Activated CD8-positive, alpha-beta T cell treated with anti-CD3 and anti-CD28 coated beads for 36 hours (primary cell): ENCODE data around the gene TPP2. TPM values are rescaled to one million over a fixed set of nuclear protein-coding genes. Genes with fewer than 3 reads are reported as not detected.

Experiments used
- ATAC-seq: fragments of 200-7000 bp; cut with Tn5 transposase; one replicate; pipeline ENCODE4 v1.10.0; 2021; ENCODE audit warnings: mild to moderate bottlenecking, moderate library complexity
- CTCF ChIA-PET: fragments of 350-600 bp; sonication (Branson Sonifier 250); formaldehyde crosslinking; loops from one replicate; lab custom pipeline; 2021; ENCODE audit warnings: antibody characterized with exemption; lab: Charles Lee
- POLR2A ChIA-PET: fragments of 350-600 bp; sonication (Branson Sonifier 250); formaldehyde crosslinking; loops from one replicate; lab custom pipeline; 2021; ENCODE audit warnings: antibody characterized with exemption; lab: Charles Lee
- DNase-seq: peaks from one replicate; pipeline ENCODE4 v3.0.0-alpha.2; 2020
- H3K27ac Mint-ChIP-seq: one replicate; pipeline ENCODE4 v1.8.0; 2021; ENCODE audit warnings: mild to moderate bottlenecking, mixed read lengths
- H3K27me3 Mint-ChIP-seq: one replicate; pipeline ENCODE4 v1.8.0; 2021; ENCODE audit warnings: mixed read lengths
- H3K36me3 Mint-ChIP-seq: one replicate; pipeline ENCODE4 v1.8.0; 2021; ENCODE audit warnings: low read depth, mixed read lengths
- H3K4me1 Mint-ChIP-seq: one replicate; pipeline ENCODE4 v1.8.0; 2021; ENCODE audit warnings: low read depth, mixed read lengths
- H3K4me3 Mint-ChIP-seq: one replicate; pipeline ENCODE4 v1.8.0; 2021; ENCODE audit warnings: mild to moderate bottlenecking, moderate library complexity, mixed read lengths
- H3K9me3 Mint-ChIP-seq: one replicate; pipeline ENCODE4 v1.8.0; 2021; ENCODE audit warnings: mixed read lengths
- intact Hi-C: fragments of 100-400 bp; cut with micrococcal nuclease; formaldehyde crosslinking; loops from one replicate; pipeline ENCODE4 v1.10.0; 2022
- total RNA-seq, 2 experiments: library from RNA; stranded (reverse); gene quantifications; one replicate each; pipeline ENCODE4 v1.2.3, GENCODE V29; 2021
- TF ChIP-seq, protein P1 (sequence below): fragments of 200-600 bp; IDR thresholded peaks from one replicate; pipeline ENCODE4 v1.8.0; 2022; ENCODE audit warnings: antibody characterized with exemption, mild to moderate bottlenecking

The TPP2 gene
- total RNA-seq, 2 experiments from 2014 or later = 70.3 to 70.8 TPM

DNA sequence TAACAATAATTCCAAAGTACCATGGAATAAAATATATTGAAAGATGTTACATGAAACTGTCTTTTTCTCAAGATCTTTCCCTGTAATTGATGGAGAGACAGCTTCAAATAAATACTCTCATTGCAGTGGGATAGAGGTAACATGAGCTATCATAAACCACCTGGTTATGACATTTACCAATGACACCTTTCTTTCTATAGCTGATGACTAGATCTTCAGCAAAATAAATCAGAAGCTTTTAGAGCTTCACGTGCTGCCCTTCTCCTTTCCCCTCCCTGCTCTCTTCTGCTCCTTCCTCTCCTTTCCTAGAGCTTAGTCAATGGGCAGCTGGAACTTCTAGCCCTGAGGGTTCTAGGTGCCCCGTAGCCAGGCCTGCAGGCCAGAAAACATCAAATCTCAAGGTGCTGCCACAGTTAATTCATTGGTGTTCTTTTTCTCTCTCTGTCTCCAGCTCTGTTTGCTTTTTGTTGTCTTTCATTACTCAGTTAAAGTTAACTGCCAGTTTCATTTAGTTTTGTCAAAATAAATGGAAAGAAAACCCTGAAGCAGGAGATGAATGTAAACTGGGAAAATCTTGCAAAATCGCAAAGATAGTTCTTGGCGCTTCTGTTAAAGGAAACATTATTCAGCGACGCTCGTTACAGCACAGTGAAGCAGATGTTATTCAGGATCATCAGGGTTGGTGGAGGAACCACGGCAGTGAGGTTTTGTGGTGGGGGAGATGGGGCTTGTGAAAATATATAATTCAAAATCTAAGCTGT, 106.4 kb downstream of the TPP2 start:
- TF ChIP-seq, protein P1, sequence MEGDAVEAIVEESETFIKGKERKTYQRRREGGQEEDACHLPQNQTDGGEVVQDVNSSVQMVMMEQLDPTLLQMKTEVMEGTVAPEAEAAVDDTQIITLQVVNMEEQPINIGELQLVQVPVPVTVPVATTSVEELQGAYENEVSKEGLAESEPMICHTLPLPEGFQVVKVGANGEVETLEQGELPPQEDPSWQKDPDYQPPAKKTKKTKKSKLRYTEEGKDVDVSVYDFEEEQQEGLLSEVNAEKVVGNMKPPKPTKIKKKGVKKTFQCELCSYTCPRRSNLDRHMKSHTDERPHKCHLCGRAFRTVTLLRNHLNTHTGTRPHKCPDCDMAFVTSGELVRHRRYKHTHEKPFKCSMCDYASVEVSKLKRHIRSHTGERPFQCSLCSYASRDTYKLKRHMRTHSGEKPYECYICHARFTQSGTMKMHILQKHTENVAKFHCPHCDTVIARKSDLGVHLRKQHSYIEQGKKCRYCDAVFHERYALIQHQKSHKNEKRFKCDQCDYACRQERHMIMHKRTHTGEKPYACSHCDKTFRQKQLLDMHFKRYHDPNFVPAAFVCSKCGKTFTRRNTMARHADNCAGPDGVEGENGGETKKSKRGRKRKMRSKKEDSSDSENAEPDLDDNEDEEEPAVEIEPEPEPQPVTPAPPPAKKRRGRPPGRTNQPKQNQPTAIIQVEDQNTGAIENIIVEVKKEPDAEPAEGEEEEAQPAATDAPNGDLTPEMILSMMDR = no peak
- DNase-seq = no peak
- Mint-ChIP-seq H3K4me1 (no peaks in the 10 kb centered on the region), H3K27me3 (peaks cover 4% of the 10 kb centered on the region), H3K36me3 (peaks cover 3% of the 10 kb centered on the region), H3K4me3 (no peak overlapping the region), H3K9me3 (peaks cover 4% of the 10 kb centered on the region), H3K27ac (no peak overlapping the region)
- no peak for ATAC-seq
- POLR2A ChIA-PET = interaction anchor here (0.6 kb wide), 1 partner anchor 41 kb away, joined by 3 read pairs; no protein-coding TSS in a partner anchor
- CTCF ChIA-PET = interaction anchor here (0.9 to 2.1 kb wide), 4 partner anchors 48 to 167 kb away, joined by 3 to 6 read pairs (median 4); partner anchors contain the start of gene TEX30
- intact Hi-C loops = no loop called here

DNA sequence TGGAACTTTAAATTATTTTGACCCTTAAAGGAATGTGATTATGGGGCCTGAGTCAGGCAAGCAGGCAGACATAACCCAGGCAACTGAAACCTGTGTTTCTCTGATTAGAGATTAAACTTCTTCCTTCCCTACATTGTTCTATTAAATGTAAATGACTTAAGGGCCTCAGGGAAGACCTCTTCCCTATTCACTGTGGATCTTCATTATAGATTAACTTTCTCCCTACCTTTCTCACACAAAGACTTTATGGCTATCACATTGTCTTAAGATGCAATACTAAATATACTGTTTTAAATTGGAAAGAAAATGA, 106.9 kb downstream of the TPP2 start:
- Mint-ChIP-seq H3K27ac (no peak overlapping the region), H3K9me3 (no peaks in the 10 kb centered on the region), H3K4me3 (no peak overlapping the region), H3K36me3 (no peaks in the 10 kb centered on the region), H3K4me1 (no peaks in the 10 kb centered on the region), H3K27me3 (peaks cover 1% of the 10 kb centered on the region)
- ChIA-PET CTCF (interaction anchor here (1.3 to 2.1 kb wide), 2 partner anchors 70 to 112 kb away, joined by 4 to 6 read pairs; partner anchors contain the start of gene TEX30), POLR2A (interaction anchor here (0.6 kb wide), 1 partner anchor 41 kb away, joined by 3 read pairs; no protein-coding TSS in a partner anchor)
- intact Hi-C loops = no loop called here
- TF ChIP-seq, protein P1 = no peak
- ATAC-seq = no peak
- DNase-seq = no peak

DNA sequence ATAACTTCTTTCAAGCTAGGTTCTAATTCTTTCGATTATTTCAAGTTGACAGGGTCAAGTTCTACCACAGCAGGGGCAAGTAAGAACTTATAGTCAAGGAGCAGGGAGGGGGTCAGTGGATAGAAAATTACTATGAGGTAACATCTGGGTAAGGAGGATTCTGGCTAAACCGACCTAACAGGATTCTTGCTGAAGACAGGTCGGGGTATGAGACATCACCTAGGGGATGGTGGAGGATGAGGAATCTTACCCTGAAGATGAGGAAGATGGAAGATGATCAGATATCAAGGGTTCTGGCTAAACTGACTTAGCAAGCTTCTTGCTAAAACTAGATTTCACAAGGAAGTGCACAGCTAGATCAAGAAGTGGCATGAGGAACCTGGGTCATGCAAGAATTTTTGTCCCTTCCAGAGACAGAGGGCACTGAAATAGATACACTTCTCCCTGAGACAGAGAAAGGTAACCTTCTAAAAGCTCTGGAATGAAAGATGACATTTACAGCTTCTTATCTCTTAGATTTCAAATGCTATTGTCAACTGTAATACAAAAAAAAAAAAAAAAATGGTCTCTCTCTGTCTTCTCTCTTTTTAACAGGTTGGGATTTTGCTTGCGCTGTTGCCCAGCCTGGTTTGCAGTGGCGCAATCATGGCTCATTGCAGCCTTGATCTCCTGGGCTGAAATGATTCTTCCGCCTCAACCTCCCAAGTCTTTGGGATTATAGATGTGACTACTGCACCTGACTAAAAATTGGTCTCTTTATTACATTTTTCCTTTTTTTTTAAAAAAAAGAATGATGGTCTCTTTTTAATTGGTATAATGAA, 107.7 kb downstream of the TPP2 start:
- DNase-seq = no peak
- ATAC-seq = no peak
- H3K4me1 Mint-ChIP-seq = no peaks in the 10 kb centered on the region
- H3K27ac Mint-ChIP-seq = no peak overlapping the region
- CTCF ChIA-PET = interaction anchor here (1.3 to 2.1 kb wide), 2 partner anchors 70 to 113 kb away, joined by 4 to 6 read pairs; partner anchors contain the start of gene TEX30
- no peaks in the 10 kb centered on the region for H3K9me3 Mint-ChIP-seq
- H3K36me3 Mint-ChIP-seq = no peaks in the 10 kb centered on the region
- H3K27me3 Mint-ChIP-seq = no peaks in the 10 kb centered on the region
- TF ChIP-seq, protein P1 = no peak
- intact Hi-C loops = no loop called here
- POLR2A ChIA-PET = no interaction called here
- H3K4me3 Mint-ChIP-seq = no peak overlapping the region

DNA sequence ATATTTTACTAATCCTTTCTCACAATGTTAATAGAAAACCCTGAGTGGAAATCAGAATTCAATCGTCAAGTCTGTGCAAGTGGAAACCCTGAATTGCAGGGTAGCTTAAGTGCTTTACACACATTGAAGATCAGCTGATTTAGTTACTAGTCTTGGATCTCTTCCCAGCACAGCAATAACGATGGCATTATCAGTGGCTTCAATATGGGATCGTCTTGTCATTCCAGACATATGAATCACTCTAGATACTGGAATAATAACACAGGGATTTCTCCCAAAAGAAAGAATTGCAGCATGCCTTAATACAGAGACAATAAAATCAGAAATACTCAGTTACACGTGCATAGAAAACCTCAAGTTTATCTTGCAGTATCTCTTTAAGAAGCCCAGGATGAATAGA, 110.7 kb downstream of the TPP2 start:
- no peak for ATAC-seq
- H3K4me1 Mint-ChIP-seq = no peaks in the 10 kb centered on the region
- TF ChIP-seq, protein P1 = no peak
- no peak overlapping the region for H3K27ac Mint-ChIP-seq
- no peaks in the 10 kb centered on the region for H3K9me3 Mint-ChIP-seq
- DNase-seq = no peak
- H3K36me3 Mint-ChIP-seq = no peaks in the 10 kb centered on the region
- ChIA-PET CTCF (interaction anchor here (0.8 kb wide), 1 partner anchor 17 kb away, joined by 3 read pairs; no protein-coding TSS in a partner anchor), POLR2A (no interaction called here)
- intact Hi-C loops = no loop called here
- H3K4me3 Mint-ChIP-seq = no peak overlapping the region
- no peaks in the 10 kb centered on the region for H3K27me3 Mint-ChIP-seq
